BJ (cell line): ENCODE data around the gene SP3. TPM values are rescaled to one million over a fixed set of nuclear protein-coding genes. Genes with fewer than 3 reads are reported as not detected.

Experiments used
- CTCF ChIA-PET: fragments of 350-600 bp; formaldehyde crosslinking; extraction: SDS; loops from one replicate; lab custom pipeline; 2021; ENCODE audit warnings: antibody characterized with exemption, inconsistent platforms; lab: Yijun Ruan, JAX
- POLR2A ChIA-PET: fragments of 300-600 bp; sonication (Branson Sonifier 250); formaldehyde crosslinking; extraction: SDS; loops from one replicate; lab custom pipeline; 2021; ENCODE audit warnings: antibody characterized with exemption; lab: Charles Lee
- DNase-seq: peaks from one replicate; pipeline ENCODE4 v3.0.0-alpha.2; 2011; ENCODE audit warnings: low read depth
- H3K27me3 ChIP-seq: 2 replicates; pipeline ENCODE4 v1.6.0; 2011; ENCODE audit warnings: low read length; ENCODE audit not compliant: control insufficient read depth, insufficient read depth
- H3K36me3 ChIP-seq: 2 replicates; pipeline ENCODE4 v1.5.1; 2011; ENCODE audit warnings: low read length; ENCODE audit not compliant: control insufficient read depth, insufficient read depth
- H3K4me3 ChIP-seq: 2 replicates; pipeline ENCODE4 v1.5.1; 2011; ENCODE audit warnings: low read depth, mild to moderate bottlenecking, control low read depth, low read length
- CTCF ChIP-seq: IDR thresholded peaks from 2 replicates; pipeline ENCODE4 v1.5.1; 2011; ENCODE audit warnings: low read depth, mild to moderate bottlenecking, control low read depth, inconsistent platforms, low read length, moderate library complexity; ENCODE audit not compliant: insufficient read depth
- polyA plus RNA-seq: library from polyadenylated mRNA; depleted of rRNA; stranded (reverse); fragments of >200 nt; gene quantifications from 2 replicates; pipeline ENCODE4 v1.2.3, GENCODE V29; 2011

SP3 gene
- polyA plus RNA-seq, 1 experiment: 33.2 TPM

- H3K36me3 ChIP-seq: no peaks in the 10 kb centered on the region
- DNase-seq: no peak
- TF ChIP-seq CTCF: no peak
- no peak overlapping the region for H3K4me3 ChIP-seq
- ChIA-PET POLR2A (no interaction called here), CTCF (no interaction called here)
- H3K27me3 ChIP-seq: no peaks in the 10 kb centered on the region; the same call in 1 of the 2 replicates
Observed at GRCh38 chr2:174002679-174003078, 37.5 kb upstream of the SP3 start.

GRCh38 chr2:174001107-174001506, 35.9 kb upstream of the SP3 start:
- no peaks in the 10 kb centered on the region; the same call in 1 of the 2 replicates for H3K27me3 ChIP-seq
- TF ChIP-seq CTCF: no peak
- DNase-seq: no peak
- H3K36me3 ChIP-seq: no peaks in the 10 kb centered on the region
- ChIA-PET CTCF (no interaction called here), POLR2A (no interaction called here)
- H3K4me3 ChIP-seq: no peak overlapping the region

- ChIA-PET POLR2A (no interaction called here), CTCF (no interaction called here)
- Histone ChIP-seq H3K36me3 (no peaks in the 10 kb centered on the region), H3K4me3 (no peak overlapping the region), H3K27me3 (peaks cover 2% of the 10 kb centered on the region; the same call in 1 of the 2 replicates)
- no peak for DNase-seq
- no peak for TF ChIP-seq CTCF
Observed at GRCh38 chr2:173999724-174000123, 34.6 kb upstream of the SP3 start.

GRCh38 chr2:173999272-173999671, 34.1 kb upstream of the SP3 start:
- ChIA-PET POLR2A (no interaction called here), CTCF (interaction anchor here (0.5 kb wide), 1 partner anchor 252 kb away, joined by 3 read pairs; no protein-coding TSS in a partner anchor)
- no peak overlapping the region for H3K4me3 ChIP-seq
- DNase-seq: no peak
- H3K36me3 ChIP-seq: no peaks in the 10 kb centered on the region
- H3K27me3 ChIP-seq: peaks cover 2% of the 10 kb centered on the region; the same call in 1 of the 2 replicates
- no peak for TF ChIP-seq CTCF

GRCh38 chr2:173998386-173998785, 33.2 kb upstream of the SP3 start:
- Histone ChIP-seq H3K36me3 (no peaks in the 10 kb centered on the region), H3K27me3 (peaks cover 2% of the 10 kb centered on the region; the same call in 1 of the 2 replicates), H3K4me3 (no peak overlapping the region)
- POLR2A ChIA-PET: no interaction called here
- DNase-seq: no peak
- CTCF ChIA-PET: interaction anchor here (1.1 kb wide), 1 partner anchor 8 kb away, joined by 4 read pairs; no protein-coding TSS in a partner anchor
- no peak for TF ChIP-seq CTCF
